Thymus (tissue), 11 donors: Measurements from ENCODE around the gene SERBP1. TPM values are rescaled to one million over a fixed set of nuclear protein-coding genes. Genes with fewer than 3 reads are reported as not detected.
"Not testable (repeated sequence)": the region's sequence is repeated elsewhere in the genome, so short reads cannot be mapped to it uniquely, and the experiment has no call there.

Experiments used
- DNase-seq, 9 donors: peaks; one replicate each; pipeline ENCODE4 v3.0.0-alpha.2; 2013; ENCODE audit warnings: low spot score in 9 of 9, low read depth in 6 of 9, missing footprints in 1 of 9
- H3K27ac ChIP-seq, 2 donors: one replicate each; pipeline ENCODE4 v1.5.1; 2013; ENCODE audit warnings: control low read depth in 1 of 2, low read depth in 1 of 2, low read length in 1 of 2, mild to moderate bottlenecking in 1 of 2, moderate library complexity in 1 of 2
- H3K27me3 ChIP-seq, 2 donors: one replicate each; pipeline ENCODE4 v1.5.1; 2013; ENCODE audit warnings: low read length in 1 of 2; ENCODE audit not compliant: control insufficient read depth in 2 of 2, insufficient read depth in 1 of 2
- H3K36me3 ChIP-seq, 2 donors: one replicate each; pipeline ENCODE4 v1.5.1; 2013; ENCODE audit warnings: low read length in 1 of 2, mild to moderate bottlenecking in 1 of 2, moderate library complexity in 1 of 2; ENCODE audit not compliant: control insufficient read depth in 2 of 2, insufficient read depth in 2 of 2
- H3K4me1 ChIP-seq, 2 donors: one replicate each; pipeline ENCODE4 v1.5.1; 2013; ENCODE audit warnings: low read length in 2 of 2; ENCODE audit not compliant: control insufficient read depth in 2 of 2, insufficient read depth in 2 of 2
- H3K4me3 ChIP-seq, 2 donors: one replicate each; pipeline ENCODE4 v1.5.1; 2013; ENCODE audit warnings: low read length in 2 of 2, control low read depth in 1 of 2, mild to moderate bottlenecking in 1 of 2
- H3K9me3 ChIP-seq, 2 donors: one replicate each; pipeline ENCODE4 v1.5.1; 2013; ENCODE audit warnings: low read length in 1 of 2, mild to moderate bottlenecking in 1 of 2; ENCODE audit not compliant: control insufficient read depth in 2 of 2, insufficient read depth in 1 of 2
- WGBS: extraction: QIAGEN DNeasy Blood & Tissue Kit; methylation state at CpG from one replicate; pipeline ENCODE4 v1.1.7; 2013; 5-methylcytosine and 5-hydroxymethylcytosine counted together
- polyA plus RNA-seq: library from polyadenylated mRNA; stranded (reverse); fragments of 200-250 nt; gene quantifications from one replicate; pipeline ENCODE4 v1.2.3, GENCODE V29; 2013
- total RNA-seq: library from RNA; stranded (reverse); fragments of 120-200 nt; gene quantifications from one replicate; pipeline ENCODE4 v1.2.4, GENCODE V29; 2013
- donor health status: healthy.

Gene SERBP1
- total and polyA plus RNA-seq, 2 donors = 132 to 246 TPM

DNA sequence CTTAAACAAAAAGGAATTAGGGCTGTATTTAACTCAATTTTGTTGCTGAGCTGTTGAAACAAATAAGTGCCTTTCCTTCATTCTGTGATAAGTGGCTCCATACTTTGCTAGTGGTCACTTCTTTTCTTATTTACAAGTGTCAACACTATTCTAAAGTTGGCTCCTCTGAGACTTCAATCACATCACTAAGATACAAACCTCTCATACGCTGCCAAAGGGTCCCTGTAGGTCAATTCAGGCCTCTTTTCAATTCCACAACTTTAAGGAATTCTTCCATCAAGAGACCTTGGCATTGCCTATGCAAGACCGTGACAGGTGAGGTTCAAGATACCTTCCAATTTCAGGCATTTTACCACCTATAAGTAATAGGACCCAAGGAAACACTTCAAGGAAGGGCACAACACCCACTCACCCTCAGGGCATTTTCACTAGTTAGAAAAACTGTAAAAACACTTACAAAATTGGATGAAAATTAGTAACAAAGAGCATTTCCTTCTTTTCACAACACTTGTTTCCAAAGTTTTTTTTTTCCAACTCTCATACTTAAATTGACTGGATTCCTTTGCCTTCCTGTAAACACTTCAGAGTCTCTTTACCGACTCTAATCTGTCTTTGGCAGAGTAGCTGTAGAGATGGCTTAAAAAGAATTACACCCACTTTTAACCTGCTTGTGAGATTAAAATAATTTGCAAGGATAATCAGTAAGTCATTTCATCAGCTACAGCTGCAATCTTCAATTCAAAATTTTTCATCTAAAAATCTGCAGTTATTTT lies 24.5 kb downstream of the SERBP1 start:
- H3K4me3 ChIP-seq = no peak overlapping the region
- WGBS = 94% methylated on average over 3 of the region's 3 CpGs

DNA sequence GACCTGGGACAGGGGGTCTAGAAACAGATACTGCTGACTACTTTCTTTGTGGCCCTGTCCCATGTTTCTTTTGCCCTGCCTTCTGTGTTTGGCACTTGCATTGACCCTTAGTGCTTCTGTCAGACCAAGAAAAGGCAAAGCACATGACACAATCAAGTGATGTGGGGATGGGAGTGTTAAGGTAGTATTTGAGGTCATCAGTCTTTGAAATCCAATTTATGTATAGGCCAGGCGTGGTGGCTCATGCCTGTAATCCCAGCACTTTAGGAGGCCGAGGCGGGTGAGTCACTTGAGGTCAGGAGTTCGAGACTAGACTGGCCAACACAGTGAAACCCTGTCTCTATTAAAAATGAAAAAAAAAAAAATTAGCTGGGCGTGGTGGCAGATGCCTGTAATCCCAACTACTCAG lies 26.0 kb downstream of the SERBP1 start:
- Histone ChIP-seq H3K4me1 (no peaks in the 10 kb centered on the region), H3K27me3 (no peaks in the 10 kb centered on the region), H3K36me3 (peaks cover 3 to 12% of the 10 kb centered on the region in 2 donors), H3K9me3 (no peaks in the 10 kb centered on the region), H3K27ac (no peak overlapping the region), H3K4me3 (no peak overlapping the region)
- WGBS = 88% methylated on average over 5 of the region's 5 CpGs
- DNase-seq = no peak

More for the DNA sequence above, 24.5 kb downstream of the SERBP1 start:
- Histone ChIP-seq H3K27me3 (no peaks in the 10 kb centered on the region), H3K27ac (no peak overlapping the region), H3K36me3 (peaks cover 3 to 25% of the 10 kb centered on the region in 2 donors), H3K9me3 (no peaks in the 10 kb centered on the region), H3K4me1 (no peaks in the 10 kb centered on the region)
- DNase-seq = no peak

DNA sequence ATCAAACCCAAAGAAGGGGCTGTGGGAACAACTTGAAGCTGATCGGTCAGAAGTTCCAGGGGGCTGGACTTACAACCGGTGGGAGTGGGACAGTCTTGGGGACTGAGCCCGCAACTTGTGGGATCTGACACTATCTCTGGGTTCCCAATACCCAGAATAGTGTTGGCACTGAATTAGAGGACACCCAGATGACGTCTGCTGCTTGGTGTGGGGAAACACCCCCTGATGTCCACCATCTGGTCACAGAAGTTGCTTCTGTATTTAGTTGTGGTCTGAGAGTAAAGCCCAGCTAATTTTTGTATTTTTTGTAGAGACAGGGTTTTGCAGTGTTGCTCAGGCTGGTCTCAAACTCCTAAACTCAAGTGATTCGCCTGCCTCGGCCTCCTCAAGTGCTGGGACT lies 28.8 kb downstream of the SERBP1 start:
- no peak overlapping the region for H3K4me3 ChIP-seq
- 97% methylated on average over 6 of the region's 6 CpGs for WGBS
- no peak overlapping the region for H3K27ac ChIP-seq
- peaks cover 2 to 4% of the 10 kb centered on the region in 2 donors for H3K36me3 ChIP-seq
- H3K4me1 ChIP-seq = no peaks in the 10 kb centered on the region
- H3K27me3 ChIP-seq = no peaks in the 10 kb centered on the region
- no peaks in the 10 kb centered on the region for H3K9me3 ChIP-seq
- no peak for DNase-seq

DNA sequence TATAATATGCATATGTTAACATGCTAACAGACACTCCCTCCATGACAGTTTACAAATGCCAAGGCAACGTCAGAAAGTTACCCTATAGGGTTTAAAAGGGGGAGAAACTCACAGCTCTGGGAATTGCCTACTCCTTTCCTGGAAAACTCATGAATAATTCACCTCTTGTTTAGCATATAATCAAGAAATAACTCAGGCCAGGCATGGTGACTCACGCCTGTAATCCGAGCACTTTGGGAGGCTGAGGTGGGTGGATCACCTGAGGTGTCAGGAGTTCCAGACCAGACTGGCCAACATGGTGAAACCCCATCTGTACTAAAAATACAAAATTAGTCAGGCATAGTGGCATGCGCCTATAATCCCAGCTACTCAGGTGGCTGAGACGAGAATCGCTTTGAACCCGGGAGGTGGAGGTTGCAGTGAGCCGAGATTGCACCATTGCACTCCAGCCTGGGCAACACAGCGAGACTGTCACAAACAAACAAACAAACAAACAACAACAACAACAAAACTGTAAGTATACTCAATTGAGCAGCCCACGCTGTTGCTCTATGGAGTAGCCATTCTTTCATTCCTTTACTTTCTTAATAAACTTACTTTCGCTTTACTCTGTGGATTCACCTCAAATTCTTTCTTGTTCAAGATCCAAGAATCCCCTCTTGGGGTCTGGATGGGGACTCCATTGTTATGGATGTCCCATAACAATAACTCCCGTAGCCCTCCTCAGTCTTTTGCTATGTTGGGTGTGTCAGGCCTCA lies 30.0 kb downstream of the SERBP1 start:
- H3K4me3 ChIP-seq, H3K36me3 ChIP-seq, H3K27ac ChIP-seq, DNase-seq, H3K9me3 ChIP-seq, H3K27me3 ChIP-seq, H3K4me1 ChIP-seq: not testable (repeated sequence)
- 92% methylated on average over 12 of the region's 12 CpGs for WGBS

DNA sequence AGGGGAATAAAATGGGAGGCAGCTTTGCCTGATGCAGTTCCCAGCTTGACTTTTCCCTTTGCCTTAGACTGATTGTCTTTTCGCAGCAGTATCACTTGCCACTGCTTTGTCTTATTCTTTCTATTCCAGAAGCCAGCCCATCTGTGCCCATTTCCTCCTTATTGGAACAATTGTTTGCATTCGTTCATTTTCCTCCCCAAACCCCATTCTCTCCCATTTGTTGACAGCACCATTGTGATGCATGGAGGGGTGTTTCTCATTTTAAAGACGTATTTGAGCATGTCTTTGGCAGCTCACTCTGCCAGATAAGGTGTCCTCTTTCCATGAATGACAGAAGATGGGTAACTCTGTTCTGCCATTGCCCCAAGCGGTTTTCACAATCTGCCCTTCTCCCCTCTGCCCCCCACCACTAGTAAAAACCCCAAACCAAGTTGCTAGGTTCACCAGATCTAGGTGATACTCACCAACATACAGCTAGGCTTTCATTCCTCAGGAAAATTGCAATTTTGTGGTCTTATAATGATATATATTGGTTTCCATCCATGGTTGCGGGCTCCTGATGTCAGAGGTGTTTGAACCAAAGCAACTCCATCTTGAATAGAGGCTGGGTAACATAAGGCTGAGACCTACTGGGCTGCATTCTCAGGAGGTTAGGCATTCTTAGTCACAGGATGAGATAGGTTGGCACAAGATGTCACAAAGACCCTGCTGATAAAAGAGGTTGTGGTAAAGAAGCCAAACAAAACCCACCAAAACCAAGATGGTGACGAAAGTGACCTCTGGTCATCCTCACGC lies 30.8 kb downstream of the SERBP1 start:
- WGBS = 89% methylated on average over 7 of the region's 7 CpGs

DNA sequence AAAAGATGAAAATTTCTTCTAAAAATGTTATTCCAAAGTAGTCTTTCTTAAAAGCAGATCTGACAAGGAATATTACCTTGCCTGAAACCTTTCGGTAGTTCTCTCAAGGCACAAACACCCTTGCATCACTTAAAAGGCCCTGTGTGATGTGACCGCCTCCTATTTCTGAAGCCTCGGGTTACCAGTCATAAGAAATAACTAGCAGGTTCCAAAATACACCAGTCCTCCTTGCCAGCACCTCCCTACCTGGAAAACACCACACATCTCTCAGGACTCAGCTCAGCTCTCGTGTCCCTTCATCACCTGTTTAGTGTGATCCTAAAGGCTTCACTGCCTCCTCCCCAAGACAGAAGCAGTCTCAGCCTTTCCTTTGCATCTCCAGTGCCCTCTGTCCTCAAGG lies 35.7 kb downstream of the SERBP1 start:
- no peaks in the 10 kb centered on the region for H3K27me3 ChIP-seq
- WGBS = 97% methylated on average over 4 of the region's 4 CpGs
- no peak overlapping the region for H3K4me3 ChIP-seq
- no peak overlapping the region for H3K27ac ChIP-seq
- peaks cover 0 to 13% of the 10 kb centered on the region in 2 donors for H3K4me1 ChIP-seq
- DNase-seq = no peak
- H3K36me3 ChIP-seq = peaks cover 3 to 16% of the 10 kb centered on the region in 2 donors
- no peaks in the 10 kb centered on the region for H3K9me3 ChIP-seq

More for the DNA sequence above, 30.8 kb downstream of the SERBP1 start:
- DNase-seq = no peak
- Histone ChIP-seq H3K4me1 (no peaks in the 10 kb centered on the region), H3K27me3 (no peaks in the 10 kb centered on the region), H3K36me3 (peaks cover 0 to 9% of the 10 kb centered on the region in 2 donors), H3K27ac (no peak overlapping the region), H3K4me3 (no peak overlapping the region), H3K9me3 (no peaks in the 10 kb centered on the region)

DNA sequence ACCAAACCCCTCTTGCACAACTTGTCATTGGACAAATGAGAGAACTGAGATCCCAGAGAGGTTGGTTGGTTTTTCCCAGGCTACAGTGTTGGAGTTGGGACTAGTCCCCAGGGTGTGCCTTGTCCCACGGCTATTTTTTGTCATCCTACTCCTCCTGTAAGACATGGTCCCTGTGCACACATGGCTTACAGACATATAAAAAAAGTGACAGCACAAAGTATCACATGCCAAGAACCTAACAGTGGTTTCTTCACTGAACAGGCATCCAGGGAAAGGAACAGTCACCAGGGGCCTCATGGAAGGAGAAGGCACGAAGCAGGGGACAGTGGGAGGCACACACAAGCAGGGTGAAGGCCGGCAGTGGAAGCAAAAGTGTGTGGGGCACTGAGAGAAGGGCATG lies 36.5 kb downstream of the SERBP1 start:
- 94% methylated on average over 3 of the region's 3 CpGs for WGBS
- peaks cover 0 to 13% of the 10 kb centered on the region in 2 donors for H3K4me1 ChIP-seq
- no peaks in the 10 kb centered on the region for H3K27me3 ChIP-seq
- no peak overlapping the region for H3K4me3 ChIP-seq
- peak overlapping the region in 1 of 2 donors; percentile 36 for H3K27ac ChIP-seq
- H3K9me3 ChIP-seq = no peaks in the 10 kb centered on the region
- H3K36me3 ChIP-seq = peaks cover 3 to 16% of the 10 kb centered on the region in 2 donors
- DNase-seq = no peak

DNA sequence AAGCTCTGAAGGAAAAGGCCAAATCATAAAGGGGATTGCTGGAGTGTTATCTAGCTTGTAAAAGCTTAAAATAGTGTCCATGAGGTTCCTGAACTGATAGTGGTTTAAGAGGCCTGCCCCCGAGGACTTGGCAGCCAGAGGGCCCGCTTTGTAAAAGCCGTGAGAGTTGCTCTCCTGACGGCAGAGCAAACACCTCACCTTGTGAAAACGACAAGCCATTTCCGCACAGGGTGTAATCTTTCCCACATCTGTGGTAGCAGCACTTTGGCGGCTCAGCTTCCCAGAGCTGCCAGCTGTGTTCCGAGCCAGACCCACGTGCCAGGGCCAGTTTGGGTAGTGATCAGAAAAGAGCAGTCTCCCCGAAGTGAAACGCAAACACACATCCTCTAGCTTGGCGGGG lies 37.0 kb downstream of the SERBP1 start:
- 88% methylated on average over 12 of the region's 12 CpGs for WGBS
- Histone ChIP-seq H3K4me1 (peaks cover 0 to 13% of the 10 kb centered on the region in 2 donors), H3K9me3 (no peaks in the 10 kb centered on the region), H3K36me3 (peaks cover 3 to 16% of the 10 kb centered on the region in 2 donors), H3K27ac (peak overlapping the region; percentile 40 to 68), H3K27me3 (no peaks in the 10 kb centered on the region), H3K4me3 (no peak overlapping the region)
- DNase-seq = peak in 6 of 9 donors; percentile 9 to 44 (median 24)
